HEK293 (cell line): ENCODE measurements around the gene TRMU.

Experiments used
- GLIS2 ChIP-seq: fragments of 450-650 bp; formaldehyde crosslinking; IDR thresholded peaks from 2 replicates; pipeline ENCODE4 v1.5.1; 2016; ENCODE audit warnings: missing biosample characterization, missing genetic modification characterization
- KLF8 ChIP-seq: fragments of 450-650 bp; formaldehyde crosslinking; IDR thresholded peaks from 2 replicates; pipeline ENCODE4 v1.5.1; 2016; ENCODE audit warnings: missing biosample characterization, missing genetic modification characterization
- ZBTB17 ChIP-seq: fragments of 450-650 bp; formaldehyde crosslinking; IDR thresholded peaks from 2 replicates; pipeline ENCODE4 v1.5.1; 2016; ENCODE audit warnings: missing biosample characterization, missing genetic modification characterization
- ZFP41 ChIP-seq: fragments of 450-650 bp; formaldehyde crosslinking; IDR thresholded peaks from 2 replicates; pipeline ENCODE4 v1.5.1; 2016; ENCODE audit warnings: missing biosample characterization, missing genetic modification characterization, borderline replicate concordance
- ZNF148 ChIP-seq: fragments of 450-650 bp; formaldehyde crosslinking; IDR thresholded peaks from 2 replicates; pipeline ENCODE4 v1.5.0; 2017; ENCODE audit warnings: missing biosample characterization, missing genetic modification characterization, borderline replicate concordance
- ZNF211 ChIP-seq: fragments of 450-650 bp; formaldehyde crosslinking; IDR thresholded peaks from 2 replicates; pipeline ENCODE4 v1.5.1; 2016; ENCODE audit warnings: low read depth, missing biosample characterization, missing genetic modification characterization
- ZNF24 ChIP-seq: fragments of 450-650 bp; formaldehyde crosslinking; IDR thresholded peaks from 2 replicates; pipeline ENCODE4 v1.5.1; 2016; ENCODE audit warnings: missing biosample characterization, missing genetic modification characterization
- ZNF600 ChIP-seq: fragments of 450-650 bp; formaldehyde crosslinking; IDR thresholded peaks from 2 replicates; pipeline ENCODE4 v1.5.1; 2016; ENCODE audit warnings: missing biosample characterization, missing genetic modification characterization
- ZNF76 ChIP-seq: fragments of 450-650 bp; formaldehyde crosslinking; IDR thresholded peaks from 2 replicates; pipeline ENCODE4; 2016; ENCODE audit warnings: low read depth, missing biosample characterization, missing genetic modification characterization, borderline replicate concordance
- ZSCAN30 ChIP-seq: fragments of 450-650 bp; IDR thresholded peaks from 2 replicates; pipeline ENCODE4 v1.5.1; 2018; ENCODE audit warnings: missing biosample characterization, mild to moderate bottlenecking, missing genetic modification characterization, moderate library complexity
- ZXDB ChIP-seq: fragments of 450-650 bp; formaldehyde crosslinking; IDR thresholded peaks from 2 replicates; pipeline ENCODE4 v1.5.1; 2016; ENCODE audit warnings: missing biosample characterization, missing genetic modification characterization
- TF ChIP-seq, protein P1 (sequence below): fragments of 450-650 bp; formaldehyde crosslinking; IDR thresholded peaks from 2 replicates; pipeline ENCODE4 v1.5.1; 2016; ENCODE audit warnings: missing biosample characterization, missing genetic modification characterization
- TF ChIP-seq, protein P2 (sequence below): fragments of 450-650 bp; formaldehyde crosslinking; IDR thresholded peaks from 2 replicates; pipeline ENCODE4 v1.5.1; 2016; ENCODE audit warnings: missing biosample characterization, missing genetic modification characterization

DNA sequence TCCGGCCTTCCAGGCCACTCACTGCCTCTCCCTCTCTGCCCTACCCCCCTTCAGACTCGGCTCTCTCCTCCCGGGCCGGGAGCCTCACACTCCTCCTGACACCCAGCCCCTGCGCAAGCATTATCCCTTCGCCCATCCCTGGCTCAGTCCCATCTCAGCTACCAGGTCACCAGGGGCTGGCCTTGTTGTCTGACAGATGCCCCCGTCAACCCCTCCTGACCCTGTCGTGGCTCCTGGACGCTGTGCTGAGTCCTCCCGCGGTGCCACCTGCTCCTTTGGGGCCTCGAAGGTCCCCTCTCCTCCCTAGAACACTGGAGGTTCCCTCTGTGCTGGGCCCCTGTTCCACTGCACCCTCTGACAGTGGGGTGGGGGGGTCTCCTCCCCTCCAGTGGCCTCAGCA, 32.9 kb downstream of the TRMU start:
- TF ChIP-seq, protein P1, sequence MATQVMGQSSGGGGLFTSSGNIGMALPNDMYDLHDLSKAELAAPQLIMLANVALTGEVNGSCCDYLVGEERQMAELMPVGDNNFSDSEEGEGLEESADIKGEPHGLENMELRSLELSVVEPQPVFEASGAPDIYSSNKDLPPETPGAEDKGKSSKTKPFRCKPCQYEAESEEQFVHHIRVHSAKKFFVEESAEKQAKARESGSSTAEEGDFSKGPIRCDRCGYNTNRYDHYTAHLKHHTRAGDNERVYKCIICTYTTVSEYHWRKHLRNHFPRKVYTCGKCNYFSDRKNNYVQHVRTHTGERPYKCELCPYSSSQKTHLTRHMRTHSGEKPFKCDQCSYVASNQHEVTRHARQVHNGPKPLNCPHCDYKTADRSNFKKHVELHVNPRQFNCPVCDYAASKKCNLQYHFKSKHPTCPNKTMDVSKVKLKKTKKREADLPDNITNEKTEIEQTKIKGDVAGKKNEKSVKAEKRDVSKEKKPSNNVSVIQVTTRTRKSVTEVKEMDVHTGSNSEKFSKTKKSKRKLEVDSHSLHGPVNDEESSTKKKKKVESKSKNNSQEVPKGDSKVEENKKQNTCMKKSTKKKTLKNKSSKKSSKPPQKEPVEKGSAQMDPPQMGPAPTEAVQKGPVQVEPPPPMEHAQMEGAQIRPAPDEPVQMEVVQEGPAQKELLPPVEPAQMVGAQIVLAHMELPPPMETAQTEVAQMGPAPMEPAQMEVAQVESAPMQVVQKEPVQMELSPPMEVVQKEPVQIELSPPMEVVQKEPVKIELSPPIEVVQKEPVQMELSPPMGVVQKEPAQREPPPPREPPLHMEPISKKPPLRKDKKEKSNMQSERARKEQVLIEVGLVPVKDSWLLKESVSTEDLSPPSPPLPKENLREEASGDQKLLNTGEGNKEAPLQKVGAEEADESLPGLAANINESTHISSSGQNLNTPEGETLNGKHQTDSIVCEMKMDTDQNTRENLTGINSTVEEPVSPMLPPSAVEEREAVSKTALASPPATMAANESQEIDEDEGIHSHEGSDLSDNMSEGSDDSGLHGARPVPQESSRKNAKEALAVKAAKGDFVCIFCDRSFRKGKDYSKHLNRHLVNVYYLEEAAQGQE: no peak
- TF ChIP-seq, protein P2, sequence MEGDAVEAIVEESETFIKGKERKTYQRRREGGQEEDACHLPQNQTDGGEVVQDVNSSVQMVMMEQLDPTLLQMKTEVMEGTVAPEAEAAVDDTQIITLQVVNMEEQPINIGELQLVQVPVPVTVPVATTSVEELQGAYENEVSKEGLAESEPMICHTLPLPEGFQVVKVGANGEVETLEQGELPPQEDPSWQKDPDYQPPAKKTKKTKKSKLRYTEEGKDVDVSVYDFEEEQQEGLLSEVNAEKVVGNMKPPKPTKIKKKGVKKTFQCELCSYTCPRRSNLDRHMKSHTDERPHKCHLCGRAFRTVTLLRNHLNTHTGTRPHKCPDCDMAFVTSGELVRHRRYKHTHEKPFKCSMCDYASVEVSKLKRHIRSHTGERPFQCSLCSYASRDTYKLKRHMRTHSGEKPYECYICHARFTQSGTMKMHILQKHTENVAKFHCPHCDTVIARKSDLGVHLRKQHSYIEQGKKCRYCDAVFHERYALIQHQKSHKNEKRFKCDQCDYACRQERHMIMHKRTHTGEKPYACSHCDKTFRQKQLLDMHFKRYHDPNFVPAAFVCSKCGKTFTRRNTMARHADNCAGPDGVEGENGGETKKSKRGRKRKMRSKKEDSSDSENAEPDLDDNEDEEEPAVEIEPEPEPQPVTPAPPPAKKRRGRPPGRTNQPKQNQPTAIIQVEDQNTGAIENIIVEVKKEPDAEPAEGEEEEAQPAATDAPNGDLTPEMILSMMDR (tag by site-specific recombination): no peak
- TF ChIP-seq ZNF76 (tag by site-specific recombination): no peak
- no peak for TF ChIP-seq ZNF600 (tag by site-specific recombination)
- no peak for TF ChIP-seq ZNF148 (tag by site-specific recombination)
- TF ChIP-seq ZNF24: no peak
- no peak for TF ChIP-seq ZFP41 (tag by site-specific recombination)
- no peak for TF ChIP-seq KLF8 (tag by site-specific recombination)
- TF ChIP-seq ZXDB (tag by site-specific recombination): no peak
- TF ChIP-seq ZSCAN30: no peak
- no peak for TF ChIP-seq GLIS2 (tag by site-specific recombination)
- no peak for TF ChIP-seq ZBTB17
- no peak for TF ChIP-seq ZNF211
